CD4-positive, alpha-beta T cell (primary cell): ENCODE measurements around the gene CCDC87. TPM values are rescaled to one million over a fixed set of nuclear protein-coding genes. Genes with fewer than 3 reads are reported as not detected.

Experiments used
- ATAC-seq: fragments of 200-7000 bp; cut with Tn5 transposase; one replicate; pipeline ENCODE4 v1.10.0; 2022; ENCODE audit warnings: mild to moderate bottlenecking; ENCODE audit not compliant: poor library complexity
- CTCF ChIA-PET: fragments of 350-600 bp; sonication (Branson Sonifier 250); formaldehyde crosslinking; loops from one replicate; lab custom pipeline; 2021; ENCODE audit warnings: antibody characterized with exemption, inconsistent platforms; lab: Charles Lee
- POLR2A ChIA-PET: fragments of 350-600 bp; sonication (Branson Sonifier 250); formaldehyde crosslinking; loops from one replicate; lab custom pipeline; 2021; ENCODE audit warnings: antibody characterized with exemption, inconsistent platforms; lab: Charles Lee
- DNase-seq, 14 experiments: peaks; one replicate each; pipeline ENCODE4 v3.0.0-alpha.2; 2013 to 2020; ENCODE audit warnings: mixed read lengths in 2 of 14
- H3K27ac ChIP-seq, 2 donors: one replicate each; pipeline versions ENCODE4 v1.5.1 to v1.7.0; 2013; ENCODE audit warnings: low read length in 2 of 2, low read depth in 1 of 2, mild to moderate bottlenecking in 1 of 2
- H3K27me3 ChIP-seq, 2 experiments: 1 replicate in 1 of 2; 2 replicates in 1 of 2; pipeline versions ENCODE4 v1.6.1 to v1.7.0; 2013; ENCODE audit warnings: low read length in 2 of 2, control low read depth in 1 of 2, mild to moderate bottlenecking in 1 of 2, moderate library complexity in 1 of 2; ENCODE audit not compliant: insufficient read depth in 2 of 2, control insufficient read depth in 1 of 2
- H3K36me3 ChIP-seq: one replicate; pipeline ENCODE4 v1.6.1; 2013; ENCODE audit warnings: low read length, control low read depth; ENCODE audit not compliant: insufficient read depth
- H3K4me1 ChIP-seq: one replicate; pipeline ENCODE4 v1.6.1; 2013; ENCODE audit warnings: low read length, control low read depth; ENCODE audit not compliant: insufficient read depth
- H3K4me3 ChIP-seq: one replicate; pipeline ENCODE4 v1.5.1; 2013; ENCODE audit warnings: mild to moderate bottlenecking, low read length, moderate library complexity
- H3K9me3 ChIP-seq, 2 experiments: 1 replicate in 1 of 2; 2 replicates in 1 of 2; pipeline versions ENCODE4 v1.6.1 to v1.7.0; 2013; ENCODE audit warnings: low read length in 2 of 2, mild to moderate bottlenecking in 2 of 2, control low read depth in 1 of 2, moderate library complexity in 1 of 2; ENCODE audit not compliant: control insufficient read depth in 1 of 2, insufficient read depth in 1 of 2
- H3K27ac Mint-ChIP-seq: one replicate; pipeline ENCODE4 v1.8.0; 2020; ENCODE audit warnings: mixed read lengths
- H3K27me3 Mint-ChIP-seq: one replicate; pipeline ENCODE4 v1.8.0; 2021; ENCODE audit warnings: mixed read lengths
- H3K36me3 Mint-ChIP-seq: one replicate; pipeline ENCODE4 v1.8.0; 2021; ENCODE audit warnings: low read depth, mixed read lengths
- H3K4me1 Mint-ChIP-seq: one replicate; pipeline ENCODE4 v1.8.0; 2021; ENCODE audit warnings: low read depth, mixed read lengths
- H3K4me3 Mint-ChIP-seq: one replicate; pipeline ENCODE4 v1.8.0; 2020; ENCODE audit warnings: mild to moderate bottlenecking, mixed read lengths
- H3K9me3 Mint-ChIP-seq: one replicate; pipeline ENCODE4 v1.8.0; 2020; ENCODE audit warnings: mixed read lengths
- intact Hi-C, 2 experiments: fragments of 100-400 bp; cut with DNase I in 1 of 2; cut with micrococcal nuclease in 1 of 2; formaldehyde crosslinking; loops; one replicate each; pipeline versions ENCODE4 v1.15.1 to v1.9.0; 2023 to 2025; cut with DNase I, micrococcal nuclease
- total RNA-seq, 174 experiments: library from RNA in 2 of 174; stranded (reverse) in 2 of 174; gene quantifications; one replicate each; pipeline ENCODE4 v1.2.3 and lab custom pipeline; 2021 to 2026
- TF ChIP-seq, protein P1 (sequence below): fragments of 200-600 bp; IDR thresholded peaks from one replicate; pipeline ENCODE4 v1.8.0; 2022; ENCODE audit warnings: antibody characterized with exemption, mild to moderate bottlenecking

The CCDC87 gene
- total RNA-seq, 2 experiments from 2014 or later, result 0.22 to 0.25 TPM

- Histone ChIP-seq H3K27me3 (no peaks in the 10 kb centered on the region), H3K4me1 (peaks cover 8% of the 10 kb centered on the region), H3K9me3 (no peaks in the 10 kb centered on the region), H3K36me3 (peaks cover 39% of the 10 kb centered on the region), H3K4me3 (no peak overlapping the region), H3K27ac (no peak overlapping the region)
- intact Hi-C loops, result no loop called here
- H3K27me3 Mint-ChIP-seq, result no peaks in the 10 kb centered on the region
- ATAC-seq (no peak), DNase-seq (no peak)
- H3K36me3 Mint-ChIP-seq, result peaks cover 24% of the 10 kb centered on the region
- no peak overlapping the region for H3K4me3 Mint-ChIP-seq
- no peak overlapping the region for H3K27ac Mint-ChIP-seq
- peaks cover 6% of the 10 kb centered on the region for H3K4me1 Mint-ChIP-seq
- TF ChIP-seq, protein P1, sequence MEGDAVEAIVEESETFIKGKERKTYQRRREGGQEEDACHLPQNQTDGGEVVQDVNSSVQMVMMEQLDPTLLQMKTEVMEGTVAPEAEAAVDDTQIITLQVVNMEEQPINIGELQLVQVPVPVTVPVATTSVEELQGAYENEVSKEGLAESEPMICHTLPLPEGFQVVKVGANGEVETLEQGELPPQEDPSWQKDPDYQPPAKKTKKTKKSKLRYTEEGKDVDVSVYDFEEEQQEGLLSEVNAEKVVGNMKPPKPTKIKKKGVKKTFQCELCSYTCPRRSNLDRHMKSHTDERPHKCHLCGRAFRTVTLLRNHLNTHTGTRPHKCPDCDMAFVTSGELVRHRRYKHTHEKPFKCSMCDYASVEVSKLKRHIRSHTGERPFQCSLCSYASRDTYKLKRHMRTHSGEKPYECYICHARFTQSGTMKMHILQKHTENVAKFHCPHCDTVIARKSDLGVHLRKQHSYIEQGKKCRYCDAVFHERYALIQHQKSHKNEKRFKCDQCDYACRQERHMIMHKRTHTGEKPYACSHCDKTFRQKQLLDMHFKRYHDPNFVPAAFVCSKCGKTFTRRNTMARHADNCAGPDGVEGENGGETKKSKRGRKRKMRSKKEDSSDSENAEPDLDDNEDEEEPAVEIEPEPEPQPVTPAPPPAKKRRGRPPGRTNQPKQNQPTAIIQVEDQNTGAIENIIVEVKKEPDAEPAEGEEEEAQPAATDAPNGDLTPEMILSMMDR, result no peak
- H3K9me3 Mint-ChIP-seq, result no peaks in the 10 kb centered on the region
- ChIA-PET CTCF (no interaction called here), POLR2A (interaction anchor here (1.3 kb wide), 1 partner anchor 19 kb away, joined by 4 read pairs; no protein-coding TSS in a partner anchor)
Measured at GRCh38 chr11:66600219-66600618, 7.4 kb upstream of the CCDC87 start.

DNA sequence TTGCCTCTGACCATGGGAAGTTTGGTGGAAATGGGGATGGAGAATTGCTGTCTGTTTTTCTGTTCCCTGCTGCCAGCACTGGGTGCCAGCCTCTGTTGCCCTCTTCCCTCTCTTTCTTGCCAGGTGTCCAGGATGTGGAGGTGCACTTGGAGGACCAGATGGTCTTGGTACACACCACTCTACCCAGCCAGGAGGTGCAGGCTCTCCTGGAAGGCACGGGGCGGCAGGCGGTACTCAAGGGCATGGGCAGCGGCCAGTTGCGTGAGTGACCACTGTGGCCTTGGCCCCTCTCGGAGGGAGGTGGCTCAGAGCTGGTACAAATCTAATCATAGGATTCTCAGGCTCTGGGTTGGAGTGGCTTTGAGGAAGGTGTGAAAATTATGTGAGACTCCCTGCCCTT is 6.1 kb upstream of the CCDC87 start:
- Histone ChIP-seq H3K9me3 (no peaks in the 10 kb centered on the region), H3K4me1 (peaks cover 19% of the 10 kb centered on the region), H3K27me3 (no peaks in the 10 kb centered on the region), H3K4me3 (no peak overlapping the region), H3K36me3 (peaks cover 27% of the 10 kb centered on the region), H3K27ac (no peak overlapping the region)
- H3K4me1 Mint-ChIP-seq, result peaks cover 12% of the 10 kb centered on the region
- POLR2A ChIA-PET, result interaction anchor here (1.3 kb wide), 1 partner anchor 20 kb away, joined by 4 read pairs; no protein-coding TSS in a partner anchor
- no peaks in the 10 kb centered on the region for H3K9me3 Mint-ChIP-seq
- intact Hi-C loops, result no loop called here
- no peaks in the 10 kb centered on the region for H3K27me3 Mint-ChIP-seq
- H3K4me3 Mint-ChIP-seq, result no peak overlapping the region
- H3K36me3 Mint-ChIP-seq, result peaks cover 17% of the 10 kb centered on the region
- ATAC-seq (no peak), DNase-seq (no peak)
- CTCF ChIA-PET, result no interaction called here
- no peak overlapping the region for H3K27ac Mint-ChIP-seq
- TF ChIP-seq, protein P1, result no peak

- DNase-seq (no peak), ATAC-seq (no peak)
- Histone ChIP-seq H3K9me3 (no peaks in the 10 kb centered on the region), H3K4me3 (no peak overlapping the region), H3K27ac (no peak overlapping the region), H3K36me3 (peaks cover 15% of the 10 kb centered on the region), H3K4me1 (peaks cover 39% of the 10 kb centered on the region), H3K27me3 (no peaks in the 10 kb centered on the region)
- ChIA-PET CTCF (interaction anchor here (1.1 to 2.2 kb wide), 2 partner anchors 43 to 83 kb away, joined by 4 to 12 read pairs; partner anchors contain the start of genes RBM4 and RBM4B), POLR2A (interaction anchor here (1.3 to 5.3 kb wide), 4 partner anchors 22 to 83 kb away, joined by 5 to 42 read pairs (median 30); partner anchors contain the start of genes RBM14, RBM4 and RBM4B)
- intact Hi-C loops, result no loop called here
- peaks cover 23% of the 10 kb centered on the region for H3K4me1 Mint-ChIP-seq
- H3K27ac Mint-ChIP-seq, result no peak overlapping the region
- TF ChIP-seq, protein P1, result no peak
- peaks cover 6% of the 10 kb centered on the region for H3K36me3 Mint-ChIP-seq
- H3K27me3 Mint-ChIP-seq, result no peaks in the 10 kb centered on the region
- H3K4me3 Mint-ChIP-seq, result peak overlapping the region; percentile 74
- H3K9me3 Mint-ChIP-seq, result no peaks in the 10 kb centered on the region
Measured at GRCh38 chr11:66595245-66595904, 2.5 kb upstream of the CCDC87 start.
